Left forelimb (tissue), 1 donor: ENCODE results near the gene GGT7.
"Not testable (repeated sequence)": the region's sequence is repeated elsewhere in the genome, so short reads cannot be mapped to it uniquely, and the experiment has no call there.

Source experiments
- DNase-seq: peaks from one replicate; pipeline ENCODE4 v3.0.0-alpha.2; 2018; ENCODE audit warnings: low spot score

GGT7 gene

GRCh38 chr20:34883087-34883688 lies 10.5 kb upstream of the GGT7 start:
- no peak for DNase-seq

GRCh38 chr20:34881689-34882088 lies 9.0 kb upstream of the GGT7 start:
- no peak for DNase-seq

- not testable (repeated sequence) for DNase-seq
Measured at GRCh38 chr20:34880971-34881370, 8.3 kb upstream of the GGT7 start.

GRCh38 chr20:34880215-34880850 lies 7.7 kb upstream of the GGT7 start:
- DNase-seq: no peak

GRCh38 chr20:34876406-34877282 lies 4.0 kb upstream of the GGT7 start, which contains the start of gene ACSS2:
ACSS2 (plus strand) TSS chr20:34876612; CDS start chr20:34876646, 34 bp downstream.
- DNase-seq: no peak

GRCh38 chr20:34875642-34876405 lies 3.2 kb upstream of the GGT7 start:
- DNase-seq: peak; percentile 98

- DNase-seq: no peak
Measured at GRCh38 chr20:34874094-34874654, 1.5 kb upstream of the GGT7 start.

- no peak for DNase-seq
Measured at GRCh38 chr20:34873583-34874093, 982 bp upstream of the GGT7 start.

GRCh38 chr20:34871966-34872621 lies 562 bp downstream of the GGT7 start:
- DNase-seq: no peak

GRCh38 chr20:34871320-34871926 lies 1.2 kb downstream of the GGT7 start:
- DNase-seq: no peak

- DNase-seq: no peak
Measured at GRCh38 chr20:34864216-34864615, 8.4 kb downstream of the GGT7 start.

- no peak for DNase-seq
Measured at GRCh38 chr20:34863421-34863965, 9.2 kb downstream of the GGT7 start.

GRCh38 chr20:34862724-34863123 lies 9.9 kb downstream of the GGT7 start:
- DNase-seq: no peak

GRCh38 chr20:34861386-34862084 lies 11.1 kb downstream of the GGT7 start:
- DNase-seq: no peak

- DNase-seq: no peak
Measured at GRCh38 chr20:34859826-34860545, 12.7 kb downstream of the GGT7 start.

GRCh38 chr20:34859367-34859766 lies 13.3 kb downstream of the GGT7 start:
- no peak for DNase-seq

- no peak for DNase-seq
Measured at GRCh38 chr20:34852298-34852697, 20.4 kb downstream of the GGT7 start.

GRCh38 chr20:34850969-34851368 lies 21.7 kb downstream of the GGT7 start:
- DNase-seq: no peak

GRCh38 chr20:34849778-34850177 lies 22.9 kb downstream of the GGT7 start:
- no peak for DNase-seq
